Activated CD4-positive, alpha-beta T cell treated with anti-CD3 and anti-CD28 coated beads, Interleukin-2, amount 10 ng/mL, durations not matched to agents 24 days and 14 days (primary cell): ENCODE results near the gene MYH2. TPM values are rescaled to one million over a fixed set of nuclear protein-coding genes. Genes with fewer than 3 reads are reported as not detected.
"Not testable (repeated sequence)": the region's sequence is repeated elsewhere in the genome, so short reads cannot be mapped to it uniquely, and the experiment has no call there.

Experiments
- DNase-seq: peaks from one replicate; pipeline ENCODE4 v3.0.0; 2022
- H3K27ac Mint-ChIP-seq: one replicate; pipeline ENCODE4 v1.8.0; 2022; ENCODE audit warnings: mild to moderate bottlenecking, mixed read lengths
- H3K27me3 Mint-ChIP-seq: one replicate; pipeline ENCODE4 v1.8.0; 2022; ENCODE audit warnings: mixed read lengths
- H3K36me3 Mint-ChIP-seq: one replicate; pipeline ENCODE4 v1.8.0; 2022; ENCODE audit warnings: low read depth, mild to moderate bottlenecking, mixed read lengths
- H3K4me1 Mint-ChIP-seq: one replicate; pipeline ENCODE4 v1.8.0; 2021; ENCODE audit warnings: mixed read lengths
- H3K4me3 Mint-ChIP-seq: one replicate; pipeline ENCODE4 v1.8.0; 2022; ENCODE audit warnings: mild to moderate bottlenecking, moderate library complexity, mixed read lengths
- H3K9me3 Mint-ChIP-seq: one replicate; pipeline ENCODE4 v1.8.0; 2021; ENCODE audit warnings: mixed read lengths
- intact Hi-C: fragments of 100-400 bp; cut with micrococcal nuclease; formaldehyde crosslinking; loops from one replicate; pipeline ENCODE4 v1.15.1; 2023
- total RNA-seq: library from RNA; stranded (reverse); gene quantifications from 2 replicates; pipeline ENCODE4 v1.2.3, GENCODE V29; 2022

MYH2 gene
- not detected in 2 replicates for total RNA-seq

- Mint-ChIP-seq H3K27me3 (peaks cover 2% of the 10 kb centered on the region), H3K4me3 (no peak within 1 kb of the TSS)
Measured at GRCh38 chr17:10549096-10549842, at the start of gene MYH2. Gene MYH2 (minus strand): TSS chr17:10549658. CDS start chr17:10547920, 1,738 bp downstream.

GRCh38 chr17:10598621-10599020 is 49.2 kb upstream of the MYH2 start:
- H3K9me3 Mint-ChIP-seq, result no peaks in the 10 kb centered on the region
- no peak overlapping the region for H3K27ac Mint-ChIP-seq
- DNase-seq, result no peak
- H3K4me3 Mint-ChIP-seq, result no peak overlapping the region
- H3K4me1 Mint-ChIP-seq, result no peaks in the 10 kb centered on the region
- H3K27me3 Mint-ChIP-seq, result peaks cover 4% of the 10 kb centered on the region
- intact Hi-C loops, result no loop called here
- H3K36me3 Mint-ChIP-seq, result no peaks in the 10 kb centered on the region

More at GRCh38 chr17:10549096-10549842, at the start of gene MYH2:
- H3K27ac Mint-ChIP-seq, result no peak within 1 kb of the TSS
- no peaks in the 10 kb centered on the region for H3K36me3 Mint-ChIP-seq
- no peak for DNase-seq
- intact Hi-C loops, result no loop called here
- no peaks in the 10 kb centered on the region for H3K9me3 Mint-ChIP-seq
- no peaks in the 10 kb centered on the region for H3K4me1 Mint-ChIP-seq

- Mint-ChIP-seq H3K27ac (no peak overlapping the region), H3K36me3 (no peaks in the 10 kb centered on the region), H3K9me3 (no peaks in the 10 kb centered on the region), H3K4me3 (no peak overlapping the region), H3K4me1 (no peaks in the 10 kb centered on the region), H3K27me3 (peaks cover 2% of the 10 kb centered on the region)
- DNase-seq, result no peak
- intact Hi-C loops, result no loop called here
Measured at GRCh38 chr17:10589553-10590145, 40.2 kb upstream of the MYH2 start.

GRCh38 chr17:10585529-10585928 is 36.1 kb upstream of the MYH2 start:
- DNase-seq, result no peak
- intact Hi-C loops, result no loop called here
- Mint-ChIP-seq H3K4me1 (no peaks in the 10 kb centered on the region), H3K27me3 (peaks cover 3% of the 10 kb centered on the region), H3K9me3 (no peaks in the 10 kb centered on the region), H3K36me3 (no peaks in the 10 kb centered on the region), H3K27ac (no peak overlapping the region), H3K4me3 (no peak overlapping the region)

- H3K4me1 Mint-ChIP-seq, result no peaks in the 10 kb centered on the region
- H3K4me3 Mint-ChIP-seq, result no peak overlapping the region
- no peaks in the 10 kb centered on the region for H3K9me3 Mint-ChIP-seq
- H3K27ac Mint-ChIP-seq, result no peak overlapping the region
- peaks cover 3% of the 10 kb centered on the region for H3K27me3 Mint-ChIP-seq
- no peaks in the 10 kb centered on the region for H3K36me3 Mint-ChIP-seq
- DNase-seq, result no peak
- intact Hi-C loops, result no loop called here
Measured at GRCh38 chr17:10583834-10584233, 34.4 kb upstream of the MYH2 start.

GRCh38 chr17:10579270-10579669 is 29.8 kb upstream of the MYH2 start:
- Mint-ChIP-seq H3K4me3 (no peak overlapping the region), H3K4me1 (no peaks in the 10 kb centered on the region), H3K36me3 (no peaks in the 10 kb centered on the region), H3K9me3 (no peaks in the 10 kb centered on the region), H3K27me3 (peaks cover 3% of the 10 kb centered on the region), H3K27ac (no peak overlapping the region)
- DNase-seq, result no peak
- intact Hi-C loops, result no loop called here

- no peaks in the 10 kb centered on the region for H3K36me3 Mint-ChIP-seq
- no peak overlapping the region for H3K27ac Mint-ChIP-seq
- intact Hi-C loops, result no loop called here
- no peak for DNase-seq
- H3K9me3 Mint-ChIP-seq, result no peaks in the 10 kb centered on the region
- no peaks in the 10 kb centered on the region for H3K4me1 Mint-ChIP-seq
- no peak overlapping the region for H3K4me3 Mint-ChIP-seq
- peaks cover 2% of the 10 kb centered on the region for H3K27me3 Mint-ChIP-seq
Measured at GRCh38 chr17:10574324-10574723, 24.9 kb upstream of the MYH2 start.

GRCh38 chr17:10563991-10564660 is 14.7 kb upstream of the MYH2 start:
- no peak overlapping the region for H3K4me3 Mint-ChIP-seq
- no peaks in the 10 kb centered on the region for H3K36me3 Mint-ChIP-seq
- H3K9me3 Mint-ChIP-seq, result no peaks in the 10 kb centered on the region
- intact Hi-C loops, result no loop called here
- no peaks in the 10 kb centered on the region for H3K4me1 Mint-ChIP-seq
- H3K27ac Mint-ChIP-seq, result no peak overlapping the region
- peaks cover 1% of the 10 kb centered on the region for H3K27me3 Mint-ChIP-seq
- DNase-seq, result no peak

- no peak overlapping the region for H3K27ac Mint-ChIP-seq
- no peak overlapping the region for H3K4me3 Mint-ChIP-seq
- intact Hi-C loops, result no loop called here
- H3K27me3 Mint-ChIP-seq, result no peaks in the 10 kb centered on the region
- H3K4me1 Mint-ChIP-seq, result no peaks in the 10 kb centered on the region
- H3K9me3 Mint-ChIP-seq, result no peaks in the 10 kb centered on the region
- no peaks in the 10 kb centered on the region for H3K36me3 Mint-ChIP-seq
- no peak for DNase-seq
Measured at GRCh38 chr17:10558049-10558448, 8.6 kb upstream of the MYH2 start.

GRCh38 chr17:10557422-10557821 is 8.0 kb upstream of the MYH2 start:
- intact Hi-C loops, result no loop called here

GRCh38 chr17:10556301-10557005 is 7.0 kb upstream of the MYH2 start:
- no peak overlapping the region for H3K27ac Mint-ChIP-seq
- H3K4me1 Mint-ChIP-seq, result no peaks in the 10 kb centered on the region
- no peaks in the 10 kb centered on the region for H3K36me3 Mint-ChIP-seq
- H3K9me3 Mint-ChIP-seq, result no peaks in the 10 kb centered on the region
- intact Hi-C loops, result no loop called here
- no peak for DNase-seq
- H3K4me3 Mint-ChIP-seq, result no peak overlapping the region
- H3K27me3 Mint-ChIP-seq, result no peaks in the 10 kb centered on the region

More at GRCh38 chr17:10557422-10557821, 8.0 kb upstream of the MYH2 start:
- Mint-ChIP-seq H3K9me3 (no peaks in the 10 kb centered on the region), H3K27ac (no peak overlapping the region), H3K27me3 (no peaks in the 10 kb centered on the region), H3K36me3 (no peaks in the 10 kb centered on the region), H3K4me1 (no peaks in the 10 kb centered on the region), H3K4me3 (no peak overlapping the region)
- DNase-seq, result no peak

- Mint-ChIP-seq H3K27ac (no peak overlapping the region), H3K27me3 (peaks cover 2% of the 10 kb centered on the region), H3K4me3 (no peak overlapping the region), H3K4me1 (no peaks in the 10 kb centered on the region), H3K36me3 (no peaks in the 10 kb centered on the region), H3K9me3 (no peaks in the 10 kb centered on the region)
- no peak for DNase-seq
- intact Hi-C loops, result no loop called here
Measured at GRCh38 chr17:10550014-10550413, 556 bp upstream of the MYH2 start.

GRCh38 chr17:10547351-10547750 is 2.1 kb downstream of the MYH2 start:
- H3K4me1 Mint-ChIP-seq, result no peaks in the 10 kb centered on the region
- H3K4me3 Mint-ChIP-seq, result no peak overlapping the region
- no peak for DNase-seq
- intact Hi-C loops, result no loop called here
- no peaks in the 10 kb centered on the region for H3K9me3 Mint-ChIP-seq
- H3K27me3 Mint-ChIP-seq, result peaks cover 2% of the 10 kb centered on the region
- no peak overlapping the region for H3K27ac Mint-ChIP-seq
- no peaks in the 10 kb centered on the region for H3K36me3 Mint-ChIP-seq

- H3K27me3 Mint-ChIP-seq, DNase-seq, H3K36me3 Mint-ChIP-seq, intact Hi-C loops, H3K27ac Mint-ChIP-seq, H3K4me1 Mint-ChIP-seq, H3K4me3 Mint-ChIP-seq: not testable (repeated sequence)
- H3K9me3 Mint-ChIP-seq, result peaks cover 10% of the 10 kb centered on the region
Measured at GRCh38 chr17:10543486-10543885, 6.0 kb downstream of the MYH2 start.
